ENCODE results near the gene GJD3. TPM values are rescaled to one million over a fixed set of nuclear protein-coding genes. Genes with fewer than 3 reads are reported as not detected.
A peak's percentile ranks its signal among the peaks of the same experiment; 100 is the strongest.
"Not testable (repeated sequence)": the region's sequence is repeated elsewhere in the genome, so short reads cannot be mapped to it uniquely, and the experiment has no call there.

GJD3 gene
- total RNA-seq, 1 donor from 2014 or later = not detected

- Mint-ChIP-seq H3K4me3 (ENCODE audit: unreplicated experiment) (no peak overlapping the region), H3K27ac (ENCODE audit: unreplicated experiment) (no peak overlapping the region), H3K27me3 (ENCODE audit: unreplicated experiment) (no peaks in the 10 kb centered on the region), H3K4me1 (ENCODE audit: low read depth, unreplicated experiment) (no peaks in the 10 kb centered on the region), H3K9me3 (ENCODE audit: unreplicated experiment) (no peaks in the 10 kb centered on the region), H3K36me3 (ENCODE audit: unreplicated experiment) (no peaks in the 10 kb centered on the region)
- no peak for TF ChIP-seq CTCF (IDR thresholded peaks at IDR 0.05; ENCODE audit: partially characterized antibody, unreplicated experiment)
- no peak for DNase-seq
These were observed 42.9 kb upstream of the GJD3 start for GRCh38 chr17:40407460-40407859.

GRCh38 chr17:40404003-40404402 lies 39.5 kb upstream of the GJD3 start:
- Mint-ChIP-seq H3K9me3 (ENCODE audit: unreplicated experiment) (no peaks in the 10 kb centered on the region), H3K36me3 (ENCODE audit: unreplicated experiment) (no peaks in the 10 kb centered on the region), H3K27me3 (ENCODE audit: unreplicated experiment) (peaks cover 2% of the 10 kb centered on the region), H3K27ac (ENCODE audit: unreplicated experiment) (no peak overlapping the region), H3K4me1 (ENCODE audit: low read depth, unreplicated experiment) (no peaks in the 10 kb centered on the region), H3K4me3 (ENCODE audit: unreplicated experiment) (no peak overlapping the region)
- TF ChIP-seq CTCF (IDR thresholded peaks at IDR 0.05; ENCODE audit: partially characterized antibody, unreplicated experiment) = no peak
- DNase-seq = no peak

- no peak for TF ChIP-seq CTCF (IDR thresholded peaks at IDR 0.05; ENCODE audit: partially characterized antibody, unreplicated experiment)
- Mint-ChIP-seq H3K4me1 (ENCODE audit: low read depth, unreplicated experiment) (no peaks in the 10 kb centered on the region), H3K9me3 (ENCODE audit: unreplicated experiment) (no peaks in the 10 kb centered on the region), H3K27ac (ENCODE audit: unreplicated experiment) (no peak overlapping the region), H3K27me3 (ENCODE audit: unreplicated experiment) (peaks cover 2% of the 10 kb centered on the region), H3K4me3 (ENCODE audit: unreplicated experiment) (no peak overlapping the region), H3K36me3 (ENCODE audit: unreplicated experiment) (no peaks in the 10 kb centered on the region)
- DNase-seq = no peak
These were observed 38.1 kb upstream of the GJD3 start for GRCh38 chr17:40402668-40403067.

- H3K27me3 Mint-ChIP-seq (ENCODE audit: unreplicated experiment) = peaks cover 2% of the 10 kb centered on the region
- no peaks in the 10 kb centered on the region for H3K36me3 Mint-ChIP-seq (ENCODE audit: unreplicated experiment)
- no peaks in the 10 kb centered on the region for H3K4me1 Mint-ChIP-seq (ENCODE audit: low read depth, unreplicated experiment)
- H3K9me3 Mint-ChIP-seq (ENCODE audit: unreplicated experiment) = no peaks in the 10 kb centered on the region
- no peak for DNase-seq
- peak; percentile 73 for TF ChIP-seq CTCF (IDR thresholded peaks at IDR 0.05; ENCODE audit: partially characterized antibody, unreplicated experiment)
- no peak overlapping the region for H3K4me3 Mint-ChIP-seq (ENCODE audit: unreplicated experiment)
- H3K27ac Mint-ChIP-seq (ENCODE audit: unreplicated experiment) = no peak overlapping the region
These were observed 34.6 kb upstream of the GJD3 start for GRCh38 chr17:40399185-40399584.

GRCh38 chr17:40386555-40386954 lies 22.0 kb upstream of the GJD3 start:
- H3K27me3 Mint-ChIP-seq (ENCODE audit: unreplicated experiment); H3K4me3 Mint-ChIP-seq (ENCODE audit: unreplicated experiment); H3K4me1 Mint-ChIP-seq (ENCODE audit: low read depth, unreplicated experiment); H3K9me3 Mint-ChIP-seq (ENCODE audit: unreplicated experiment); H3K27ac Mint-ChIP-seq (ENCODE audit: unreplicated experiment); DNase-seq; H3K36me3 Mint-ChIP-seq (ENCODE audit: unreplicated experiment): not testable (repeated sequence)

GRCh38 chr17:40382251-40382650 lies 17.7 kb upstream of the GJD3 start:
- no peak overlapping the region for H3K4me3 Mint-ChIP-seq (ENCODE audit: unreplicated experiment)
- no peaks in the 10 kb centered on the region for H3K9me3 Mint-ChIP-seq (ENCODE audit: unreplicated experiment)
- no peaks in the 10 kb centered on the region for H3K36me3 Mint-ChIP-seq (ENCODE audit: unreplicated experiment)
- no peak overlapping the region for H3K27ac Mint-ChIP-seq (ENCODE audit: unreplicated experiment)
- no peaks in the 10 kb centered on the region for H3K4me1 Mint-ChIP-seq (ENCODE audit: low read depth, unreplicated experiment)
- no peaks in the 10 kb centered on the region for H3K27me3 Mint-ChIP-seq (ENCODE audit: unreplicated experiment)
- DNase-seq = no peak
- TF ChIP-seq CTCF (IDR thresholded peaks at IDR 0.05; ENCODE audit: partially characterized antibody, unreplicated experiment) = no peak

All from glutamatergic neuron (in vitro differentiated cells).